OCI-LY7 (cell line): ENCODE results near the gene TPMT.

Experiments
- CTCF ChIP-seq: fragments of 200-600 bp; sonication (generic); conservative IDR thresholded peaks from 2 replicates; pipeline ENCODE4 v1.5.1; 2014; ENCODE audit warnings: mild to moderate bottlenecking, antibody characterized with exemption, low read length, moderate library complexity, mixed read lengths
- EZH2phosphoT487 ChIP-seq: fragments of 200-600 bp; sonication (generic); IDR thresholded peaks from 2 replicates; pipeline ENCODE4 v1.6.1; 2018; ENCODE audit warnings: low read depth, borderline replicate concordance, mild to moderate bottlenecking, mixed run types, antibody characterized with exemption, low read length, moderate library complexity, mixed read lengths

DNA sequence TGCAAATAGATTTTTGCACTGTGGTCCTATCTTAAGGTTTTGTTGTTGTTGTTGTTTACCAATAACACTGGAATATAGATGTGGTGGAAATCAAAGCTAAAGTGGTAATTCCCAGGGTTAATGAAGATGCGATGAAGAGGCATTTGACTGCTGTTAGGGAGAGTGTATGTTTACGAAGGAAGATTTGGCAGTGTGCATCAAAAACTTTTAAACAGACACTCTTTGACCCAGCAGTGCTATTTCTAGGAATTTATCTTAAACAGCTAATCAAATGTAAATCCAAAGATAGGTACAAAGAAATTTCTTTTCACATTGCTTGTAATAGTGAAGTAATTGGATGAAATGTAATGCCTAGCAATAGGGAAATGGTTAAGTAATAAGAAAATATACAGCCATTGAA is 34.3 kb upstream of the TPMT start:
- TF ChIP-seq CTCF (no peak), EZH2phosphoT487 (no peak)
